A673 (cell line): ENCODE data around the gene ABCG1. TPM values are rescaled to one million over a fixed set of nuclear protein-coding genes. Genes with fewer than 3 reads are reported as not detected.

ENCODE experiments used
- BruUV-seq: library from RNA; stranded (reverse); fragments of 400-500 nt; replicated peaks from 2 replicates; lab custom pipeline; 2021; lab: Mats Ljungman, UMichigan
- CTCF ChIA-PET: fragments of 300-600 bp; sonication (Branson Sonifier 250); formaldehyde crosslinking; loops from one replicate; lab custom pipeline; 2022; ENCODE audit warnings: antibody characterized with exemption; lab: Charles Lee
- POLR2A ChIA-PET: fragments of 300-600 bp; sonication (Branson Sonifier 250); formaldehyde crosslinking; loops from one replicate; lab custom pipeline; 2022; ENCODE audit warnings: antibody characterized with exemption; ENCODE audit not compliant: low non-redundant PET; lab: Charles Lee
- DNase-seq: peaks from one replicate; pipeline ENCODE4 v3.0.0-alpha.2; 2015; ENCODE audit warnings: low spot score
- H3K27ac ChIP-seq: fragments of 200-600 bp; sonication (generic); 2 replicates; pipeline ENCODE4 v1.5.1; 2016; ENCODE audit warnings: mixed run types, low read depth, mild to moderate bottlenecking, mixed read lengths, antibody characterized with exemption, low read length; ENCODE audit not compliant: poor library complexity, severe bottlenecking
- H3K27me3 ChIP-seq: fragments of 200-600 bp; sonication (generic); replicated peaks from 2 replicates; pipeline ENCODE4 v1.6.1; 2017; ENCODE audit warnings: mixed run types, low read depth, mild to moderate bottlenecking, mixed read lengths, antibody characterized with exemption, low read length; ENCODE audit not compliant: insufficient read depth, poor library complexity
- H3K36me3 ChIP-seq: fragments of 200-600 bp; sonication (generic); 2 replicates; pipeline ENCODE4 v1.6.1; 2016; ENCODE audit warnings: mixed run types, mild to moderate bottlenecking, mixed read lengths, antibody characterized with exemption, low read length; ENCODE audit not compliant: insufficient read depth, poor library complexity, severe bottlenecking
- H3K4me1 ChIP-seq: fragments of 200-600 bp; sonication (generic); 2 replicates; pipeline ENCODE4 v1.6.1; 2017; ENCODE audit warnings: mixed run types, mild to moderate bottlenecking, mixed read lengths, antibody characterized with exemption, low read length; ENCODE audit not compliant: insufficient read depth, poor library complexity, severe bottlenecking
- H3K4me3 ChIP-seq: fragments of 200-600 bp; sonication (generic); 2 replicates; pipeline ENCODE4 v1.5.1; 2016; ENCODE audit warnings: low read depth, mixed run types, mild to moderate bottlenecking, mixed read lengths, low read length; ENCODE audit not compliant: poor library complexity, severe bottlenecking
- H3K9me3 ChIP-seq: fragments of 200-600 bp; sonication (generic); 2 replicates; pipeline ENCODE4 v1.6.1; 2016; ENCODE audit warnings: mixed run types, low read depth, mild to moderate bottlenecking, mixed read lengths, antibody characterized with exemption, low read length; ENCODE audit not compliant: poor library complexity, severe bottlenecking
- EZH2 ChIP-seq: fragments of 200-600 bp; sonication (generic); IDR thresholded peaks from 2 replicates; pipeline ENCODE4 v1.6.1; 2017; ENCODE audit warnings: borderline replicate concordance, low read depth, mild to moderate bottlenecking, mixed read lengths, antibody characterized with exemption, low read length; ENCODE audit not compliant: poor library complexity, severe bottlenecking
- intact Hi-C: fragments of 100-400 bp; cut with micrococcal nuclease; formaldehyde crosslinking; loops from one replicate; pipeline ENCODE4 v1.10.0; 2022; ENCODE audit not compliant: unreplicated experiment
- total RNA-seq: library from RNA; stranded (reverse); gene quantifications from 2 replicates; pipeline ENCODE4 v1.2.3, GENCODE V29; 2021
- TF ChIP-seq, protein P1 (sequence below): fragments of 300-800, 200-600 bp; sonication (generic); conservative IDR thresholded peaks from 2 replicates; pipeline ENCODE4 v1.5.1; 2017; ENCODE audit warnings: low read depth, mild to moderate bottlenecking, antibody characterized with exemption, low read length, moderate library complexity, mixed read lengths

ABCG1 gene
- total RNA-seq, 1 experiment from 2014 or later = 3.4 TPM

DNA sequence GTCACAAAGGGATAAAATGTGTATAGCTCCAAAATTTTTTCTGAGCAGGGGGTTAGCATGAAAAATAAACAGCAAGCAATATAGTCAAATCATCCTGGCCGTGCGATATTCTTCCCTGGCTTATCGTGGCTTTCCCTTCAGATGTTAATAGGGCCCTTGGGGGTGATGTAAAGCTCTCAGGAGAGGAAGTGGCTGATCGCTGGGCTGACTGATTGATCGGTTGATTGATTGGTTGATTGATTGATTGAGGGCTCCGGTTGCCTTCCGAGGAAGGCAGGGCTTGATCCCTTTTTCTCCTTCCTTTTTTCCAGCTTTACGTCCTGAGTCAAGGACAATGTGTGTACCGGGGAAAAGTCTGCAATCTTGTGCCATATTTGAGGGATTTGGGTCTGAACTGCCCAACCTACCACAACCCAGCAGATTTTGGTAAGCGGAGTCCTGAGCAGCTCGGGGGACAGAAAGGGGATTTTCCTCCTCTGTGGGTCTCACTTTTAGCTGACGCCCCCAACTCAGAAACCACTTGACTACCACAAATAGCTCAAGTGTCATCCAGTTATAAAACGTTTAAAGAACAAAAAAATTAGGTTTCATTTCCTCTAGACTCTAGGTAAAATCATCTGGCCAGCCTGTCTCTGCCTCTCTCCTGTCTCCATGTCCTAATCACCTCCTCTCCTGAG, 66.8 kb downstream of the ABCG1 start:
- Histone ChIP-seq H3K9me3 (no peaks in the 10 kb centered on the region), H3K4me3 (no peak overlapping the region), H3K27me3 (no peaks in the 10 kb centered on the region), H3K4me1 (no peaks in the 10 kb centered on the region), H3K36me3 (no peaks in the 10 kb centered on the region), H3K27ac (no peak overlapping the region)
- intact Hi-C loops = no loop called here
- no TSS peak for BruUV-seq
- DNase-seq = no peak
- TF ChIP-seq, protein P1, sequence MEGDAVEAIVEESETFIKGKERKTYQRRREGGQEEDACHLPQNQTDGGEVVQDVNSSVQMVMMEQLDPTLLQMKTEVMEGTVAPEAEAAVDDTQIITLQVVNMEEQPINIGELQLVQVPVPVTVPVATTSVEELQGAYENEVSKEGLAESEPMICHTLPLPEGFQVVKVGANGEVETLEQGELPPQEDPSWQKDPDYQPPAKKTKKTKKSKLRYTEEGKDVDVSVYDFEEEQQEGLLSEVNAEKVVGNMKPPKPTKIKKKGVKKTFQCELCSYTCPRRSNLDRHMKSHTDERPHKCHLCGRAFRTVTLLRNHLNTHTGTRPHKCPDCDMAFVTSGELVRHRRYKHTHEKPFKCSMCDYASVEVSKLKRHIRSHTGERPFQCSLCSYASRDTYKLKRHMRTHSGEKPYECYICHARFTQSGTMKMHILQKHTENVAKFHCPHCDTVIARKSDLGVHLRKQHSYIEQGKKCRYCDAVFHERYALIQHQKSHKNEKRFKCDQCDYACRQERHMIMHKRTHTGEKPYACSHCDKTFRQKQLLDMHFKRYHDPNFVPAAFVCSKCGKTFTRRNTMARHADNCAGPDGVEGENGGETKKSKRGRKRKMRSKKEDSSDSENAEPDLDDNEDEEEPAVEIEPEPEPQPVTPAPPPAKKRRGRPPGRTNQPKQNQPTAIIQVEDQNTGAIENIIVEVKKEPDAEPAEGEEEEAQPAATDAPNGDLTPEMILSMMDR = no peak
- no peak for TF ChIP-seq EZH2
- ChIA-PET POLR2A (no interaction called here), CTCF (no interaction called here)

DNA sequence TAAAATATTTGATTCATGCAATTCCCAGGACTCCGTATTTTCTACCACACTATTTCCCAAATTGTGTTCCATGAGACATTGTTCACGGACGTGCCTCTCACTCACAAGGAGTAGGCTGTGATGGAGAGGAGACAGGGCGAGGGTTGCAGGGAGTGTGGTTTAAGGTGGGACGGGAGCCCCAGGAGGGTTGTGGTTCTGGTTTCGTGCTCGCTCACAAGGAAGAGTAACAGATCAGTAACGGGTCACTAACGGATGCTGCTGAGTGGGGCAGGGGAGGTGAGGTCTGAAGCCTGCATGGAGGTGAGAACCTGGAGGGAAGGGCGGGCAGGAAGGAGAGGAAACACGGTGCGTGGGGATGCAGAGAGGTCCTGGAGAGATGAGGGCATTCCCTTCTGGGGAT, 67.5 kb downstream of the ABCG1 start:
- no peaks in the 10 kb centered on the region for H3K36me3 ChIP-seq
- CTCF ChIA-PET = no interaction called here
- no peak overlapping the region for H3K27ac ChIP-seq
- BruUV-seq = no TSS peak
- no peak for DNase-seq
- no peak for TF ChIP-seq EZH2
- TF ChIP-seq, protein P1 = no peak
- no peaks in the 10 kb centered on the region for H3K4me1 ChIP-seq
- no peaks in the 10 kb centered on the region for H3K9me3 ChIP-seq
- POLR2A ChIA-PET = no interaction called here
- H3K27me3 ChIP-seq = no peaks in the 10 kb centered on the region
- H3K4me3 ChIP-seq = no peak overlapping the region
- intact Hi-C loops = no loop called here

DNA sequence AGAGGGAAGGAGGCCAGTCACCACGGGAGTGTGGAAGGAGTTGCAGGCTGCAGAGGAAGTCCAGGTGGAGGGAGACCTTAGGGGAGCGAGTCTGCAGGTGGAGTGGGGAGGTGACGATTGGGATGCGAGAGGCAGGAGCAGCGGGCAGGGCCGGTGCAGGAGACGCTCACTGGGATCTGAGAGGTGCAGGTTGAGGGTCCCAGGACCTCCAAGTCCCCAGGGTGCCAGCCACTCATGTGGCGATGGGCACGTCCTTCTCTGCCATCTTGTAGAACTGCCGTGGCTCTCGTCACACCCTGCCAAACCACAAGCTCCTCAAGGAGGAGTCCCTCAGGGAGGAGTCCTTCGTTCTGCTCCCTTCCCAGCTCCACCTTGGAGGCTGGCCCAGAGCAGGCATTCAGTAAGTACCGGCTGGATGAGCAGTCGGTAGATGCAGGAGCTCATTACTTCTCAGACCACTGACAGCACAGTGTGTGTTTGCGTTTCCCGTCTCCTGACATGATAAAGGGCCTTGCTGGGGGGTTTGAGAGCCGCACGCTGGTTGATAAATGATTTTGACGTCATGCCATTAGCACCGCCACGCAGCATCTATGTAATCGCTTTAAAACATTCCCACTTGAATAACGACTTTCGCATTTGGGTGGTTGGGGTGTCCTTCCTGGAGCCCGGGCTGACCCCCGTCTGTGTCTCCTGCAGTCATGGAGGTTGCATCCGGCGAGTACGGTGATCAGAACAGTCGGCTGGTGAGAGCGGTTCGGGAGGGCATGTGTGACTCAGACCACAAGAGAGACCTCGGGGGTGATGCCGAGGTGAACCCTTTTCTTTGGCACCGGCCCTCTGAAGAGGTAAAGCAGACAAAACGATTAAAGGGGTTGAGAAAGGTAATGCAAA, 68.5 kb downstream of the ABCG1 start:
- H3K9me3 ChIP-seq = no peaks in the 10 kb centered on the region
- no peaks in the 10 kb centered on the region for H3K27me3 ChIP-seq
- intact Hi-C loops = no loop called here
- H3K4me3 ChIP-seq = no peak overlapping the region
- ChIA-PET POLR2A (no interaction called here), CTCF (no interaction called here)
- no peaks in the 10 kb centered on the region for H3K36me3 ChIP-seq
- H3K4me1 ChIP-seq = no peaks in the 10 kb centered on the region
- no peak for DNase-seq
- no TSS peak for BruUV-seq
- no peak overlapping the region for H3K27ac ChIP-seq
- no peak for TF ChIP-seq EZH2
- TF ChIP-seq, protein P1 = no peak
